DMS53 (cell line): ENCODE measurements around the gene CDH4.

Source experiments
- DNase-seq: peaks from one replicate; lab custom pipeline; 2025; lab: John Stamatoyannopoulos, UW

The CDH4 gene

GRCh38 chr20:61493798-61494305 lies 241.8 kb downstream of the CDH4 start:
- DNase-seq, result no peak

GRCh38 chr20:61494763-61495575 lies 242.9 kb downstream of the CDH4 start:
- no peak for DNase-seq

GRCh38 chr20:61497029-61497627 lies 245.1 kb downstream of the CDH4 start:
- DNase-seq, result no peak

GRCh38 chr20:61499859-61500554 lies 247.9 kb downstream of the CDH4 start:
- DNase-seq, result peak; percentile 12

GRCh38 chr20:61500791-61501321 lies 248.8 kb downstream of the CDH4 start:
- DNase-seq, result no peak

- DNase-seq, result no peak
Observed at GRCh38 chr20:61502433-61502832, 250.4 kb downstream of the CDH4 start.

GRCh38 chr20:61503106-61503505 lies 251.0 kb downstream of the CDH4 start:
- DNase-seq, result no peak

- no peak for DNase-seq
Observed at GRCh38 chr20:61505508-61505907, 253.4 kb downstream of the CDH4 start.

GRCh38 chr20:61507778-61508177 lies 255.7 kb downstream of the CDH4 start:
- DNase-seq, result no peak

GRCh38 chr20:61508301-61509096 lies 256.4 kb downstream of the CDH4 start:
- DNase-seq, result no peak

- DNase-seq, result no peak
Observed at GRCh38 chr20:61510778-61511330, 258.8 kb downstream of the CDH4 start.

GRCh38 chr20:61512475-61512874 lies 260.4 kb downstream of the CDH4 start:
- no peak for DNase-seq

GRCh38 chr20:61513124-61514017 lies 261.3 kb downstream of the CDH4 start:
- no peak for DNase-seq

GRCh38 chr20:61514018-61514365 lies 261.9 kb downstream of the CDH4 start:
- DNase-seq, result no peak

- no peak for DNase-seq
Observed at GRCh38 chr20:61514396-61514795, 262.3 kb downstream of the CDH4 start.

- DNase-seq, result no peak
Observed at GRCh38 chr20:61514805-61515505, 262.9 kb downstream of the CDH4 start.

GRCh38 chr20:61515922-61516321 lies 263.9 kb downstream of the CDH4 start:
- no peak for DNase-seq

- DNase-seq, result no peak
Observed at GRCh38 chr20:61516346-61517208, 264.5 kb downstream of the CDH4 start.

GRCh38 chr20:61517419-61517818 lies 265.4 kb downstream of the CDH4 start:
- no peak for DNase-seq
